ENCODE data around the gene VIPR2.

VIPR2 gene

GRCh38 chr7:159022238-159022993 lies 122.3 kb downstream of the VIPR2 start:
- FAIRE-seq: no peak

DNA sequence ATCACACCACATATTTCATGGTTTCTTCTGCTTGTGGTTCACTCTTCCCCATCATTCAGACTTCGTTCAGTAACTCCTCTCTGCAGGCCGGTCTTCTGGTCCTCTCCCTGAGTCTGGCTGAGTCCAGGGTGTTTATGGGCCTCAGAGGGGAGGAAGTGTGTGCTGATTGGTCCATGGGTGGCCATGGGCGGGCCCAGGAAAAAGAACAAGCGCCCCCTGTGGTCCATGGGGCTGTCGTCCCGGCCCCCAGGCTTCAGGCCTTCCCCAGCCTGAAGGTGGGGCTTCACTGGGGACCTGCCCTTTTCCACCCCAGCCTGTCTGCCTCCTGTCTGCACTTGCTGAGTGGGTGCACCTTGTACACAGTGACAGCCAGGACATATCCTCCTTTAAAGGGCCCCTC lies 123.7 kb downstream of the VIPR2 start:
- no peak for FAIRE-seq

DNA sequence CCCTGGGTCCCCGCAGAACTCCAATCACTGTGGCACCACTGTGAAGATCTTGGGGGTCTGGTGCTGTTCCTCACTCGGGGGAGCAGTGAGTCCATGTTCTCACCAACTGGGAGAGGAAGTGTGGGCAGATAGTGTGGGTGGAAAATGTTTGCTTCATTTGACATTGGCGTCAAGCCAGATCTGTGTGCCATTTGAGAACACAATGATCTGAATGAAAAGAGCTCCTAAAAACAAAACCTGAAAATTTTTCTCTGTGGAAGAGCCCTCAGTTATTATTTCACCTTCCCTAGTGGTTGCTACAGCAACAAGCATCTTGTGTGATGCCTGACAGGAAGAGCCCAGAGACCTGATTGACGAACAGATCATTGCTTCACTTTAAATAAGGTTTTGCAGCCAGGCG lies 125.6 kb downstream of the VIPR2 start:
- FAIRE-seq: no peak

- no peak for FAIRE-seq
Measured at GRCh38 chr7:159017741-159018140, 126.9 kb downstream of the VIPR2 start.

- no peak for FAIRE-seq
Measured at GRCh38 chr7:159017210-159017609, 127.5 kb downstream of the VIPR2 start.

- no peak for FAIRE-seq
Measured at GRCh38 chr7:159016591-159016990, 128.1 kb downstream of the VIPR2 start.

DNA sequence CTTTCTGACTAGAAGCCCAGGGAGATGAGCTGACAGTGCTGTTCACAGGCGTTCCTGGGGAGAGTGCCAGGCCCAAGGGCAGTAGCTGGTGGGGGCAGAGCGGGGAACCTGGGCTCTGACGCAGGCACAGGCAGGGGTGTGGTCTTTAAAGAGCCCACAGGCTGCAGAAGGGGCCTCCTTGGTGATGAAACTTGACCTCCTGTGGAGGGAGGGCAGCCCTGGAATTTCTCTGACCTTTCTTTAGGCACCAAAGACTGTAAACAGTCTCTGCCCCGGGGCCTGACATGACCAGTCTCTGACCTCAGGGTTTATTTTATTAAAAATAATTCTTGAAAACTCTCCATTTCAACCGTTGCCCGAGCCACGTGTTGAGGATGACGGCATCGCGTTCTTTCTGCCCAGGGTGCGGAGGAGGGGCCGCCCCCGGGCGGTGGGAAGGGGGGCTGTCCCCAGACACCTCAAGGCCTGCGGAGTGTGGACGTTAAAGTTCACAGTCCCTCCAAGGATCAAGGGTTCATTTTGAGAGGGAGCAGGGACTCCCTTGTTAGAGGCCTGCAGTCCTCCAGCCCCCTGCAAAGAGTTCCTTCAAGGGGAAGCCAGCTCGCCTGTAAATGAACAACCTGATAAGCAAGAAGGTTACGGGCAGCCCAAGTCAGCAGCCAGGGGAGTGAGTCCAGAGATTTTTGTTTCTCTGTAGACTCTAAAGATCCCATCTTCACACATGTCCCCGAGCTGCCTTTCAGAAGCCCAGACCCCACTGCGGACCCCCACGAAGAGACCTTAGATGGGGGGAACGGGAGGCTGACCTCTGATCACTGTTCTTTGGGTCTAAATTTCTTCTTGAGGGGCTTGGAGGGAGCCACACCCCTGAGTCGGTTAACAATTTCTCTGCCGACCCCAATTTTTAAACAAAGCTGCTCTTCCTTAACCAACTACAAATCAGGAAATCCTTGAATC lies 128.9 kb downstream of the VIPR2 start:
- FAIRE-seq: no peak

- no peak for FAIRE-seq
Measured at GRCh38 chr7:159015081-159015453, 129.6 kb downstream of the VIPR2 start.

DNA sequence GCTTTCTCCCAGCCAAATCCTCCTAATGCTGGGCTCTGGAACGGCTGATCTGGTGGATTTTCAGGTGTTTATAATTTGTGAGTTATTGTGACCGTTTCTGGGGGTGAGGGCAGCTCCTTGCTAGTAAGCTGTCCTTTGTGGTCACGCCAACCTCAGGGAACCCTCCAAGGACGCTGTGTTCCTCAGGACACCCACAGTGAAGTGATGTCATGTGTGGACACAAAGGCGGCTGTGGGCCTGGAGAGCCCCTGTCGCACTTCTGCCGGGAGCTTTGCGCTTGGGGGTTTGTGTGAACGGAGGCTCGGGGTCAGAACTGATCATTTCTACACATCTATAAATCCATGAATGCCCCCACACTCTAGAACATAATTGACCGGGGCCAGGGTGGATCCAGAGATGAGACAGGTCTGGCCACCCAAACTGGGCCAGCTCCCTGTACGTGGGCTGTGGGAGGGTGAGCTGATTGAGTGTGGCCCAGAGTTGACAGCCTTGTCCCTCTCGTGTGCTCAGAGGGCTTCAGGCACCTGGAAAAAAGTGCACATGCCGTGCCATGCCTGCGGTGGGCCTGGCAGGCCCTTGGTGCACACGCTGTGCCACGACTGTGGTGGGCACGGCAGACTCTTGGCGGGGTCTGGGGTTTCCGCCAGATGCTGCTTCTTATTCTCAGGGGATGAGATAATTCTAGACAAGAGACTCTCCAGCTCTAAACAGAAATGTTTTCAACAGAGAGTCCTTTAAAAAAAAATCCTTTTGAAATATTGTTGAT lies 130.2 kb downstream of the VIPR2 start:
- no peak for FAIRE-seq

GRCh38 chr7:159013825-159014289 lies 130.8 kb downstream of the VIPR2 start:
- no peak for FAIRE-seq

- FAIRE-seq: no peak
Measured at GRCh38 chr7:159013181-159013690, 131.4 kb downstream of the VIPR2 start.

DNA sequence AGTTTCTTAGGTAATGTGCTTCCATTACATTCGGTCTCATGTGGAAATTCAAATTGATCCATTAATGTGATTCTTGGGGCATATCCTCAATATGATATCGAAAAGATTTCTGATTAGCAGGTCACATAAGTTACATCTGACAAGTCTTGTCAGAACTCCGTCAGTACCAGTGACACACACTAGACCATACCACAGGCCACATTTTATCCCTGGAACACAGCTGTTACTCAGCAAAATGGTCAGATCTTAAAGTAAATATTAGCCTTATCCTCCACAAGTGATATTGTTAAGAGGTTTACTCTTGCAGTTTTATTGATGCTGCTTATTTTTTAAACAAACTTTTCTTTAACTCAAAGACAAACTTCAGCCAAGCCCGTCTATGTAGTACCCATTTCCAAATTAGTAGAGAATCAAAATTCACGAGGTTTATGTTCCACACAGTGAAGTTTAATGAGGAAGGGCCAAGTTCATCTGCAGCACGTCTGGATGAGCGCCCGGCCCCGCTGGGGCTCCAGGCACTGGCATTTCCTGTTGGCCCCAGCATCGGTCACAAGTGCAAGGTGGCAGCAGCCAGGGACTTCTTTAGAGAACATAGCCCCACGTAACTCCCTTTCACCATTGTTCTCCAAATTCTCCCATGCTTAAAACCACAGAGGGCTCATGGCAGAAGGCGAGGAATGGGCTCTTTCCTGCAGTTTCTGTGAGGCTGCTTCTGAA lies 132.2 kb downstream of the VIPR2 start:
- no peak for FAIRE-seq

GRCh38 chr7:159011722-159012022 lies 133.0 kb downstream of the VIPR2 start:
- FAIRE-seq: no peak

DNA sequence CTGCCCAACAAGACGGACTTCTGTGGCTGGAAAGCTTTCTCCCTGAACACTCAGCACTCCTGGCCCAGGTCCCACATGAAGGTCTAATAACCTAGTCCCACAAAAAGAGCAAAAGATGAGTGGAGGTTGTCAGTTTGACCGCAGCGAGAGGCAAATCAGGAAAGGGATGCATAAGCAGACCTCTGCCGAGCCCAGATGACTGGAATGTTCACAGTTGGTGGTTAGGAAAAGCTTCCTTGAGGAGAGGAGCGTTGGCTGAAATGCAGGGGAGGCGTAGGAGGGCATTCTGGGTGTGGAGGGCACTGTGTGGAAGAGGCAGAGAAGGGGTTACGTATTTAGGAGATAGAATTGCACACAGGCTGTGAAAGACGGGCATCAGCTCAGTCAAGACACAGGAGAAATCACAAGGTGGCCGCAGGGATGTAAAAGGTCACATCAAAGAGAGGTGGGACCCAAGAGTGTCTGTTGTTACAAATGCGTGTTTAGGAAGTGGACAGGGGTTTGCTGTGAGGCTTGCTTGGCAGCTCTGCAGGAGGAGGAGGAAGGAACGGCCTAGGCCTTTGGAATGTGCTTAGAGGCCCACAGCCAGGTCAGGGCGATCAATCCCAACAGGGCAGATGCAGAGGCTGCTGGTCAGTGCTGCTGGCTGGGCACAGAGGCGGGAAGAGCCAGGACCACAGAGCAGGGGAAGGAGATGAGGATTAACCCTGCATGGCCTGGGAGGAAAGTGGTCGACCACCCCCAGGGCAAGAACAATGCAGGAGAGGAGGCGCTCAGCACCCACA lies 133.5 kb downstream of the VIPR2 start:
- no peak for FAIRE-seq

DNA sequence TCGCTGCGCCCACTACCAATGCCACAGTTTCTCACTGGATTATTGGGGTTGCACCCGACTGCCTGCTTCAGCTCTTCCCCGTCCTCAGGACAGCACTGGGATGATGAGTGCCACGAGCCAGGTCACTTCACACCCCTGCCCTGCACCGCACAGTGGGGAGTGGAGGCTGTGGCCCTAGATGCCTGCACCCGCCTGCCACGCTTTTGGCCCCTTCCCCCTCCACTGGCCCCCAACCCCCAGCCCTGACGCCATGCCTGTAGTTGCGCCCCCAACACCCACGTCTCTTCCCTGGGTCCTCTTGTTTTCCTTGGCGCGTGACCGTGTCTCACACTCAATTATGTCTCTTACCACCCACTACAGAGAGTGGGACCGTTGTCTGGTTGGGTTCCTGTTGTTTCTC lies 134.3 kb downstream of the VIPR2 start:
- FAIRE-seq: no peak

- no peak for FAIRE-seq
Measured at GRCh38 chr7:159009951-159010350, 134.7 kb downstream of the VIPR2 start.

DNA sequence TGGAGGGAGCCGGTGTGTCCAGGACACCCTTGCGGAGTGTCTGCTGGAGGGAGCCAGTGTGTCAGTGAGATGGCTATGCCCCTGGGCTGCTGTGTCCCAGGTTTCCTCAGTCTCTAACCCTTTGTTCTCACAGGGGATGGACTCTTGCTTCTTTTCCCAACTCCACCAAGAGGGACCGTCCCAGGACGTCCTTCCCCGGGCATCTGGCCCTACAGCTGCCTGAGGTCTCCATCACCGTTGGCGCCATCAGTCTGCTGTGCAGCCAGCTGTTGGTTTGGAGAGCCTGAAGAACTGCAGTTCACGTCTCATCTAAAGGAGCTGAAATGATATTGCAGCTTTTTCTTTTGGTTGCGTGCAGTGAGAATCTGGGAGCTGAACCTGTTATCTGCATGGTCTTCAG lies 136.2 kb downstream of the VIPR2 start:
- no peak for FAIRE-seq

GRCh38 chr7:159007996-159008389 lies 136.7 kb downstream of the VIPR2 start:
- no peak for FAIRE-seq

DNA sequence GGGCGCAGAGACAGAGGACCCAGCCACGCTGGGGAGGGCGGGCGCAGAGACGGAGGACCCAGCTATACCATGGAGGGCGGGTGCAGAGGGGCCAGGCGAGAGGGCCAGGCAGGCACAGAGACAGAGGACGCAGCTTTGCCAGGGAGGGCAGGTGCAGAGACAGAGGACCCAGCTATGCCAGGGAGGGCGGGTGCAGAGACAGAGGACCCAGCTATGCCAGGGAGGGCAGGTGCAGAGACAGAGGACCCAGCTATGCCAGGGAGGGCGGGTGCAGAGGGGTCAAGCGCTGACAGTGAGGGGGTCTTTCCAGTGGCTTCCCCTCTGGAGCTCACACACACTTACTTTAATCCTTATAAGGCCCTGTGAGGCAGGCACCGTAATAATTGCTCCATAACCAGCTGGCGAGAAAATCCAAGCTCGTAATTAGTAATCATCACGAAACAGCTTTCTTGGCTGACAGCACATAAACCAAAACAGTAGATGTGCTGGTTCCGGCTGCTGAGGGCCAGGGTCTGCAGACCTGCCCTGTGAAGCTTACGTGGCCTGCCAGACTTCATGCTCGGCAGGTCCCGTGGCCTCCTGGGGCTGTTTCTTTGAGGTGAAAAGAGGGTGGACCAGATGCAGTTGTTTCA lies 137.2 kb downstream of the VIPR2 start:
- FAIRE-seq: no peak

- FAIRE-seq: no peak
Measured at GRCh38 chr7:159006610-159007130, 138.0 kb downstream of the VIPR2 start.
